Keratinocyte (primary cell): Measurements from ENCODE around the gene AFG3L2. TPM values are rescaled to one million over a fixed set of nuclear protein-coding genes. Genes with fewer than 3 reads are reported as not detected.

Experiments used
- DNase-seq: peaks from one replicate; pipeline ENCODE4 v3.0.0-alpha.2; 2011; ENCODE audit warnings: low read depth, missing footprints, low spot score
- FAIRE-seq: peaks from 2 replicates; lab custom pipeline; 2011; peaks lifted over from hg19 to GRCh38; lab: Jason Lieb, UNC
- H2AFZ ChIP-seq: 2 replicates; pipeline ENCODE4 v1.6.0; 2012; ENCODE audit warnings: low read length, control low read depth, inconsistent platforms; ENCODE audit not compliant: control insufficient read depth
- H3K27ac ChIP-seq: 2 replicates; pipeline ENCODE4 v1.5.1; 2011; ENCODE audit warnings: low read length; ENCODE audit not compliant: control insufficient read depth, insufficient read depth
- H3K27me3 ChIP-seq: 3 replicates; pipeline ENCODE4 v1.6.0; 2011; ENCODE audit warnings: low read length; ENCODE audit not compliant: control insufficient read depth, insufficient read depth; ENCODE audit errors: extremely low read depth
- H3K36me3 ChIP-seq, 2 experiments: 2 replicates in 1 of 2; 3 replicates in 1 of 2; pipeline ENCODE4 v1.5.1; 2011; ENCODE audit warnings: low read length in 2 of 2, mild to moderate bottlenecking in 1 of 2; ENCODE audit not compliant: control insufficient read depth in 2 of 2, insufficient read depth in 2 of 2; ENCODE audit errors: extremely low read depth in 1 of 2
- H3K4me1 ChIP-seq: 3 replicates; pipeline ENCODE4 v1.5.1; 2011; ENCODE audit warnings: low read length; ENCODE audit not compliant: control insufficient read depth, insufficient read depth; ENCODE audit errors: extremely low read depth
- H3K4me2 ChIP-seq: 3 replicates; pipeline ENCODE4 v1.6.0; 2011; ENCODE audit warnings: low read depth, low read length; ENCODE audit not compliant: control insufficient read depth, insufficient read depth; ENCODE audit errors: extremely low read depth
- H3K4me3 ChIP-seq, 3 experiments: fragments of 200-600 bp in 1 of 3; sonication (generic) in 1 of 3; 2 replicates in 2 of 3; 3 replicates in 1 of 3; pipeline ENCODE4 v1.5.1; 2011 to 2016; ENCODE audit warnings: low read length in 3 of 3, mild to moderate bottlenecking in 3 of 3, control low read depth in 2 of 3, inconsistent platforms in 1 of 3, low read depth in 1 of 3, mixed read lengths in 1 of 3, mixed run types in 1 of 3, moderate library complexity in 1 of 3; ENCODE audit not compliant: control insufficient read depth in 2 of 3, insufficient read depth in 2 of 3; ENCODE audit errors: extremely low read depth in 1 of 3
- H3K79me2 ChIP-seq: 2 replicates; pipeline ENCODE4 v1.6.0; 2012; ENCODE audit warnings: low read length; ENCODE audit not compliant: control insufficient read depth, insufficient read depth
- H3K9ac ChIP-seq: 3 replicates; pipeline ENCODE4 v1.6.0; 2011; ENCODE audit warnings: low read length; ENCODE audit not compliant: control insufficient read depth, insufficient read depth; ENCODE audit errors: extremely low read depth
- H3K9me1 ChIP-seq: 3 replicates; pipeline ENCODE4 v1.6.0; 2011; ENCODE audit warnings: low read length; ENCODE audit not compliant: control insufficient read depth, insufficient read depth; ENCODE audit errors: extremely low read depth
- H3K9me3 ChIP-seq: 2 replicates; pipeline ENCODE4 v1.5.1; 2012; ENCODE audit warnings: low read depth, low read length; ENCODE audit not compliant: control insufficient read depth
- H4K20me1 ChIP-seq: 3 replicates; pipeline ENCODE4 v1.6.0; 2011; ENCODE audit warnings: low read length; ENCODE audit not compliant: control insufficient read depth, insufficient read depth; ENCODE audit errors: extremely low read depth
- CTCF ChIP-seq, 3 experiments: IDR thresholded peaks in 1 of 3; conservative IDR thresholded peaks in 1 of 3; optimal IDR thresholded peaks in 1 of 3; 2 replicates in 2 of 3; 3 replicates in 1 of 3; pipeline versions ENCODE3 to v1.5.1; 2011; ENCODE audit warnings: low read length in 3 of 3, mild to moderate bottlenecking in 3 of 3, moderate library complexity in 2 of 3, control low read depth in 1 of 3, inconsistent platforms in 1 of 3; ENCODE audit not compliant: insufficient read depth in 2 of 3; ENCODE audit errors: extremely low read depth in 1 of 3
- EZH2 ChIP-seq: IDR thresholded peaks from one replicate; pipeline ENCODE4 v1.6.1; 2012; ENCODE audit warnings: inconsistent platforms, mild to moderate bottlenecking, low read length, moderate library complexity
- dilution Hi-C: fragments of 300-500 bp; cut with MboI; formaldehyde crosslinking; loops from one replicate; pipeline ENCODE4 v1.7.0; 2020; ENCODE audit warnings: low sequenced_read_pairs; ENCODE audit not compliant: extremely low pct_ligation_motif_present
- polyA plus RNA-seq, 5 experiments: library from polyadenylated mRNA; depleted of rRNA in 3 of 5; stranded (reverse) in 3 of 5; stranded (forward) in 1 of 5; unstranded in 1 of 5; fragments of >200 nt; gene quantifications; 1 replicate in 1 of 5; 2 replicates in 3 of 5; 3 replicates in 1 of 5; pipeline versions ENCODE4 v1.2.1 to v1.2.3, GENCODE V29; 2011 to 2012; ENCODE audit warnings: missing spikeins in 2 of 5, low read depth in 1 of 5, low replicate concordance in 1 of 5

The AFG3L2 gene
- polyA plus RNA-seq, 1 donor (not counting 4 experiments of a cell fraction or from before 2014, with no cell fraction given) = 47.5 TPM

GRCh38 chr18:12376034-12376753, 833 bp downstream of the AFG3L2 start:
- H3K4me1 ChIP-seq = peaks cover 17% of the 10 kb centered on the region
- DNase-seq (no peak), FAIRE-seq (peak; percentile 17)

GRCh38 chr18:12374401-12374800, 2.6 kb downstream of the AFG3L2 start:
- Histone ChIP-seq H3K4me3 (no peak overlapping the region), H3K9me3 (no peaks in the 10 kb centered on the region), H3K4me2 (peak overlapping the region; percentile 41), H4K20me1 (peaks cover 11% of the 10 kb centered on the region), H3K4me1 (peaks cover 17% of the 10 kb centered on the region), H2AFZ (no peak overlapping the region), H3K27ac (no peak overlapping the region), H3K79me2 (peaks cover 67% of the 10 kb centered on the region), H3K27me3 (no peaks in the 10 kb centered on the region), H3K9ac (no peak overlapping the region), H3K9me1 (peaks cover 5% of the 10 kb centered on the region), H3K36me3 (peaks cover 0 to 18% of the 10 kb centered on the region in 2 experiments)
- DNase-seq (no peak), FAIRE-seq (no peak)
- dilution Hi-C loops = no loop called here
- TF ChIP-seq CTCF (optimal IDR thresholded peaks at IDR 0.05 in 1 of 3, IDR thresholded peaks at IDR 0.05 in 1 of 3, conservative IDR thresholded peaks at IDR 0.05 in 1 of 3; ENCODE audit: extremely low read depth in 1 of 3, insufficient read depth in 2 of 3, low read length in 3 of 3) = no peak
- no peak for TF ChIP-seq EZH2

More at GRCh38 chr18:12376034-12376753, 833 bp downstream of the AFG3L2 start:
- no peak for TF ChIP-seq CTCF (optimal IDR thresholded peaks at IDR 0.05 in 1 of 3, IDR thresholded peaks at IDR 0.05 in 1 of 3, conservative IDR thresholded peaks at IDR 0.05 in 1 of 3; ENCODE audit: extremely low read depth in 1 of 3, insufficient read depth in 2 of 3, low read length in 3 of 3)
- TF ChIP-seq EZH2 = no peak
- peak overlapping the region; percentile 20 for H2AFZ ChIP-seq
- dilution Hi-C loops = no loop called here
- H3K27ac ChIP-seq = peak overlapping the region; percentile 85
- H3K9me1 ChIP-seq = peaks cover 5% of the 10 kb centered on the region
- H4K20me1 ChIP-seq = peaks cover 11% of the 10 kb centered on the region
- peak overlapping the region; percentile 70 to 81 (median 79) for H3K4me3 ChIP-seq
- peaks cover 0 to 11% of the 10 kb centered on the region in 2 experiments for H3K36me3 ChIP-seq
- H3K9ac ChIP-seq = peak overlapping the region; percentile 89
- no peaks in the 10 kb centered on the region for H3K27me3 ChIP-seq
- peaks cover 53% of the 10 kb centered on the region for H3K79me2 ChIP-seq
- H3K9me3 ChIP-seq = no peaks in the 10 kb centered on the region
- peak overlapping the region; percentile 86 for H3K4me2 ChIP-seq
